HT1080 (cell line): ENCODE results near the gene CTXND2. TPM values are rescaled to one million over a fixed set of nuclear protein-coding genes. Genes with fewer than 3 reads are reported as not detected.
"Not testable (repeated sequence)": the region's sequence is repeated elsewhere in the genome, so short reads cannot be mapped to it uniquely, and the experiment has no call there.

Source experiments
- DNase-seq: peaks from one replicate; pipeline ENCODE4 v3.0.0-alpha.2; 2015; ENCODE audit warnings: low read depth
- polyA plus RNA-seq, 2 experiments: library from polyadenylated mRNA; depleted of rRNA; stranded (reverse); fragments of >200 nt; gene quantifications; 2 replicates each; pipeline ENCODE4 v1.2.3, GENCODE V29; 2015
- total RNA-seq: library from RNA; depleted of rRNA; stranded (reverse); fragments of >200 nt; shearing (Covaris generic); gene quantifications from 2 replicates; pipeline ENCODE4 v1.2.3, GENCODE V29; 2014; rRNA removed

The CTXND2 gene
- not detected in 2 replicates for total RNA-seq
- not detected in 2 replicates for polyA plus RNA-seq (2015; cell fraction: cytosol; rRNA removed)
- polyA plus RNA-seq (2015; cell fraction: nucleus; rRNA removed), result not detected in 2 replicates

GRCh38 chr1:150887018-150887417 is at the start of gene CTXND2:
TSS of gene CTXND2 (plus strand) at chr1:150887136. CDS start at chr1:150912315, 25,179 bp downstream.
- DNase-seq, result no peak

- DNase-seq, result not testable (repeated sequence)
These were observed 46.1 kb upstream of the CTXND2 start for GRCh38 chr1:150840850-150841249.

DNA sequence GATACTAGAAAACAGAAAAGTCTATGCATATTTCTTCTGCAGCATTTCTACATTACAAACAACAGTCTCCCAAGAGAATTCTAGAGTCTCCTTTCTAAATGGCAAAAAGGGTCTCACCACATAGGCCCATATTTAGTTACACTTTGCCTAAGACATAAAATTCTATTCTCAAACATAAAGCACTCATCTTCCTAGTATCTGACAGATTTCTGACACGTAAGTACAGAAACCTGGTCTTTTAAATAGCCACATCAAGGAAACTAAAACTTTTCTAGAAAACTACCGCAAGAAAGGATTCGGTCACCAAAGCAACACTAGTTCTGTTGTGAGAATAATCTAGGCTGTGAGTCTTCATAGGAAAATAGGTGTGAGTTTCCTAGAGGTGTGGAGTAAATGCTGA is 45.3 kb upstream of the CTXND2 start:
- DNase-seq, result no peak

DNA sequence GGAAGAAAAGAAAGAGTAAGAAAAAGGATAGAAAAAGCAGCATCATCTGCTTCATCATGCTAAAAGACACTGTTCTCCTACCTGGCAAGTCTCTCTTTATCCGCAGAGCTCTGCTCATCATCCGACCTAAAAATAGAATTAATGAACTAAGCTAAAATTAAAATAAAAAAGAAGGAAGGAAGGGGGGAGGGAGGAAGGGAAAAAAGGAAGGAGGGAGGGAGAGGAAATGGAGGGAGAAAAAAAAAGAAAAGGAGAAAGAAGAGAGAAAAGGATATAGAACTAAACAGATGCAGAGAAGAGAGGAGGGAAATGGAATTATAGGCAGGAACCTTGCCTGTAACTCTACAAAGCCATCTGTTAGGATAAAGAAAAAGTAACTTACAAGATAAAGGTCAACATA is 44.6 kb upstream of the CTXND2 start:
- DNase-seq, result no peak

DNA sequence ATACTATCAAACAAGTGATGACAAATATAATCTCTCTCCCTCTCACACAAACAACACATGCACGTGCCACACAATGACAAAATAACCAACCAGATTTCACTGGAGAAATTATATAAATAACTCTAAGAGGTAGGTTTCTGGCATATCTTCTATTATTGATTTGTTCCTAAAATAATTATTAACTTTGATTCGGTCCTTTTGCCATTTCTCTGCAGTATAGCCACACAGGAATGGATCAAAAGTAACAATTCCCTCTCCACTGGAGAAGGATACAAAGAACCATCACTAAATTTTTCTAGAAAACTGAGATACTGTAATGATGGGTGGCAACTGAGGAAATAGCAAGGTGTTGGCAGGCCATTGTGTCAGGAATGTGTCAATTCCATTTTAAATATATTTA is 44.0 kb upstream of the CTXND2 start:
- DNase-seq, result no peak

DNA sequence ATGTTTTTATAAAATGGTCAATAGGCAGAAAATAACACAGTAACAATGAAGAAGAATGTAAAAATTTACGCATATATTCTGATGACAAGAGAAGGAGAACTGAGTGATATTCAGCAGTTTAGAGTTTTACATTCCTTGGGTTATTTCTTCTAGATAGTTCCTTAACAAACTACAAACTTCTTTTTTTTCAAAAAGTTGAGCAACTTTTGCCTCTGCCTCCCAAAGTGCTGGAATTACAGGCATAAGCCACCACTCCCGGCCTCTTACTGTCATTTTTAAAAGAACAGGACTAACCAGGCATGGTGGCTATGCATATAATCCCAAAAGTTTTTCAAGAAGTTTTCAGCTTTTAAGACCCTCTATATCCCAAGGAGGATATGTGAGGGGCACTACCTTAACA is 43.5 kb upstream of the CTXND2 start:
- DNase-seq, result no peak

- no peak for DNase-seq
These were observed 40.3 kb upstream of the CTXND2 start for GRCh38 chr1:150846473-150847146.

DNA sequence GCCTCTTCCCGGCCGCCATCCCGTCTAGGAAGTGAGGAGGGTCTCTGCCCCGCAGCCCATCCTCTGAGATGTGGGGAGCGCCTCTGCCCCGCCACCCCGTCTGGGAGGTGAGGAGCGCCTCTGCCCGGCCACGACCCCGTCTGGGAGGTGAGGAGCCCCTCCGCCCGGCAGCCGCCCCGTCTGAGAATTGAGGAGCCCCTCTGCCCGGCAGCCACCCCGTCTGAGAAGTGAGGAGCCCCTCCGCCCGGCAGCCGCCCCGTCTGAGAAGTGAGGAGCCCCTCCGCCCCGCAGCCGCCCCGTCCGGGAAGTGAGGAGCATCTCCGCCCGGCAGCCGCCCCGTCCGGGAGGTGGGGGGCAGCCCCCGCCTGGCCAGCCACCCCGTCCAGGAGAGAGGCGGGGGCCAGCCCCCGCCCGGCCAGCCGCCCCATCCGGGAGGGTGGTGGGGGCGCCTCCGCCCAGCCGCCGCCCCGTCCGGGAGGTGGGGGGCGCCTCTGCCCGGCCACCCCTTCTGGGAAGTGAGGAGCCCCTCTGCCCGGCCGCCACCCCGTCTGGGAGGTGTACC is 36.1 kb upstream of the CTXND2 start:
- DNase-seq, result not testable (repeated sequence)

DNA sequence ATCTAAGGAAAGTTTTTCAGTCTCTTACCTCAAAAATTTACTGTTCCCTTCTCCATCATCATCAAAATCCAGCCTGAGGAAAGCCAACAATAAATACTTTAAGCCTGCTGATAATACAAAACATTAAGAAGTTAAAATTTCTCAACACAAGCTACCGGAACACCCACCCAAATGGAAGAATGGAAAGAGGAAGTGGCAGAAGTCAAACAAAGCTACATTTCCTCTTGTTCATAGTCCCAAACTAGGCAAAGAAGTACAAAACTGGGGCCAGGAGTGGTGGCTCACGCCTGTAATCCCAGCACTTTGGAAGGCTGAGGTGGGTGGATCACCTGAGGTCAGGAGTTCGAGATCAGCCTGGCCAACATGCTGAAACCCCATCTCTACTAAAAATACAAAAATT is 34.2 kb upstream of the CTXND2 start:
- DNase-seq, result not testable (repeated sequence)

GRCh38 chr1:150863724-150864123 is 23.2 kb upstream of the CTXND2 start:
- no peak for DNase-seq

DNA sequence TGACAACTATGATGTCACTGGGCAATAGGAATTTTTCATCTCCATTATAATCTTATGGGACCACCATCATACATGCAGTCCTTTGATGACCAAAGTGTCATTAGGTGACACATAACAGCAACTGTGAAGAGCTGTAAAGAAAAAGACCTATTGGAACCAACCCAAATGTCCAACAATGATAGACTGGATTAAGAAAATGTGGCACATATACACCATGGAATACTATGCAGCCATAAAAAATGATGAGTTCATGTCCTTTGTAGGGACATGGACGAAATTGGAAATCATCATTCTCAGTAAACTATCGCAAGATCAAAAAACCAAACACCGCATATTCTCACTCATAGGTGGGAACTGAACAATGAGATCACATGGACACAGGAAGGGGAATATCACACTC is 22.7 kb upstream of the CTXND2 start:
- not testable (repeated sequence) for DNase-seq

DNA sequence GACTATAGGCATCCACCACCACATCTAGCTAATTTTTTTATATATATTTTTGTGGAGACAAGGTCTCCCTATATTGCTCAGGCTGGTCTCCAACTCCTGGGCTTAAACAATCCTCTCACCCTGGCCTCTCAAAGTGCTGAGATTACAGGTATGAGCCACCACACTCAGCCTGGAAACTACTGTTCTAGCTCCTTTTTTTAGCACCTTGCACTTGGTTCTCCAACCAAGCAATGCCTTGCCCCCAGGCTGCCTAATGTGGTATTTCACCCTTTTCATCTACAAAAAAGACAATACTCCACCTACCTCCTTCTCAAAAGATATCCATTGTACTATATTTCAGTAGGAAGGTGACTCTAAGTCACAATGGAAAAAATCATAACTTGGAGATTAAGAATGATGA is 17.3 kb upstream of the CTXND2 start:
- no peak for DNase-seq

DNA sequence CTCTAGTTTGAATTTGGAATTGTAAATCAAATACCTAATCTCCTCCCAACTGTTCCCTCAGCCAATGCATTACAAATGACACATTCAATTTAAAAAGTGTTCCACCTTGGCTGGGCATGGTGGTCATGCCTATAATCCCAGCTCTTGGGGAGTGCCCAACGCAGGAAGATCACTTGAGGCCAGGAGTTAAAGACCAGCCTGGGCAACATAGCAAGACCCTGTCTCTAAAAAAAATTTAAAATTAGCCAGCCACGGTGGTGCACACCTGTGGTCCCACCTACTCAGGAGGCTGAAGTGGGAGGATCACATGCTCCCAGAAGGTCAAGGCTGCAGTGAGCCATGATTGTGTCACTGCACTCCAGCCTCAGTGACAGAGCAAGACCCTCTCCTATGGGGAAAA is 14.4 kb upstream of the CTXND2 start:
- no peak for DNase-seq

GRCh38 chr1:150873521-150873920 is 13.4 kb upstream of the CTXND2 start:
- DNase-seq, result no peak

- DNase-seq, result no peak
These were observed 12.3 kb upstream of the CTXND2 start for GRCh38 chr1:150874455-150875196.

DNA sequence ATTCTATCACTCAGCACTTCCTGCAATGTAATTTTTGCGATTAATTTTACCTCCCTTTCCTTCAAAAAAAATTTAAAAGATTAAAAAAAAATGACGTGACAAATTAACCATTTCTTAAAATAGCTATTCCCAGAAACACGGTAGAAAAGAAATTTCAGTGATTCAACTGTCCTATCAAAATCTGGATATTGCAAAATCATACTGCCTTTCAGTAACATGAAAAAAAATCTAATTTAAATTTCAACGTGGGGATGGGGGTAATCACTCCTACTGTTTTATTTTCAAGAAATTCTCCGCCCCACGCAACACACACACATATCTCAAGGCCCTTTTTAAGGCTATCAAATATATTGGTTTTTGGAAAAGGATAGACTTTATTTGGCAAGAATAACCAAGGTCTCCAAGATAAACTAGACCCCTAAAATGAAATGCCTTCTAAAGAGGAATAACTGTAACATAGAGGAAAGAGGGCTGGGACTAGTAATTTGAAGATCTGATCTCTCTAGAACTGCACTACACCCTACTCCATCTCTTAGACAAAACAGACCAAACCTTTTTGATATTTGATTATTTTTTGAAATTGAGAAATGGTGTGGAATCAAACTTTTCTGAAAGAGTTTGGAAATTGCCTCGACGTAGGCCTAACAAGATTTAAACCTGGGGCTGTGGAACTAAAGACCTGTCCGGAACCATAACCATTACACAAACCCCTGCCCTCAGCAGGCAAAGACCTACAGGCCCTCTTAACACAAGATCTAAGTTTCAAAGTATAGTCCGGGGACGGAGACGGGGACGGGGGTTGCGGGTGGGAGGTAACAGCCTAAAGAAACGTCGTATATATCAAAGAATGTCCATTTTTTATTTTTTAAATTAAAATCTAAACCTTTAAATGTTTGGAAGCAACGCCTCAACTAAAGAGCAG is 11.5 kb upstream of the CTXND2 start:
- DNase-seq, result no peak

- DNase-seq, result peak; percentile 50
These were observed 10.8 kb upstream of the CTXND2 start for GRCh38 chr1:150876119-150876454.

GRCh38 chr1:150878931-150879330 is 8.0 kb upstream of the CTXND2 start:
- DNase-seq, result not testable (repeated sequence)

DNA sequence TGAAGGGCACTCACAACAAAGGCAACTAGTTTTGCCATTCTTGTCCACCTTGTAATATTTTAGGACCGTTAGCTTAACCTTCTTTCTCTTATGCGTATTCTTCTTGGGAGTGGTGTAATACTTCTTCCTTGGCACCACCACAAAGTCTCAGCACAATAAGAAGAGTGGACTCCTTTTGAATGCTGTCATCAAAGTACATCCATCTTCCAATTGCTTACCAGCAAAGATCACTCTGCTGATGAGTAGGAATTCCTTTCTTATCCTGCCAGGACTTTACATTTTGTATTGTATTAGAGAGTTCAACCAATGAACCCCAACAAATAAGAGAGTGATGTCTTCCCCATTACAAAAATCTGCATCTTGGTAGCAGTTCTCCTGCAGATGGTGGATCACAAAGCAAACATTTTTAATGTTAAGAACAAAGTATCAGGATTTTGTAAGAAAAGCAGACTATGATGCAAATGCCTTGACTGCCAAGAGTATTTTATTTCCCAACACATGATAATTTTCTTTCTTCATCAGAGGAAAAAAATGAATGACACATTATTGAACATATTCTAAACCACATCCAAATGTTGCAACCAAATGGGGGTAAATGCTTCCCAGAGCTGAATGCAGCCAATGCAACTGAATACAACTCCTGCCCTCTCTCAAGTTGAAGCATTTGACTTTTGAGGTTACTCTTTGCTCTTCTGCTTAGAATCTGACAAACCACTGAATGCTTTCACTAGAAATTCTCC is 5.4 kb upstream of the CTXND2 start:
- peak; percentile 62 for DNase-seq

- not testable (repeated sequence) for DNase-seq
These were observed 3.8 kb upstream of the CTXND2 start for GRCh38 chr1:150883121-150883520.

- no peak for DNase-seq
These were observed 1.8 kb downstream of the CTXND2 start for GRCh38 chr1:150888727-150889126.
